HL-60 (cell line): ENCODE measurements around the gene TNC.

Experiments
- DNase-seq, 2 experiments: peaks; one replicate each; pipeline ENCODE4 v3.0.0-alpha.2; 2010 to 2020; ENCODE audit warnings: low read depth in 1 of 2, low spot score in 1 of 2
- H3K27ac ChIP-seq: fragments of 250-450 bp; sonication (Bioruptor Pico); replicated peaks from 2 replicates; pipeline ENCODE4 v1.5.1; 2020; ENCODE audit warnings: mild to moderate bottlenecking, moderate library complexity
- H3K27me3 ChIP-seq: fragments of 250-450 bp; sonication (Bioruptor Pico); 2 replicates; pipeline ENCODE4 v1.5.1; 2021; ENCODE audit warnings: mild to moderate bottlenecking, moderate library complexity; ENCODE audit not compliant: insufficient read depth, poor library complexity, severe bottlenecking
- H3K4me3 ChIP-seq: replicated peaks from 2 replicates; pipeline ENCODE4 v1.5.1; 2011; ENCODE audit warnings: mild to moderate bottlenecking, control low read depth, low read length; ENCODE audit not compliant: insufficient read depth
- GABPA ChIP-seq: IDR thresholded peaks from 2 replicates; pipeline ENCODE4 v1.6.1; 2012; ENCODE audit warnings: low read depth
- POLR2AphosphoS5 ChIP-seq: IDR thresholded peaks from 2 replicates; pipeline ENCODE4 v1.6.1; 2012; ENCODE audit warnings: low read depth
- REST ChIP-seq: IDR thresholded peaks from 2 replicates; pipeline ENCODE4 v1.6.1; 2012; ENCODE audit warnings: low read depth; ENCODE audit not compliant: insufficient replicate concordance
- SPI1 ChIP-seq: IDR thresholded peaks from 2 replicates; pipeline ENCODE4 v1.6.1; 2012; ENCODE audit warnings: low read depth, mild to moderate bottlenecking, borderline replicate concordance
- long read RNA-seq: library from polyadenylated mRNA; unstranded; transcript quantifications from one replicate; pipeline ENCODE4 v2.0.0, GENCODE V29; 2020
- TF ChIP-seq, protein P1 (sequence below): IDR thresholded peaks from one replicate; pipeline ENCODE4 v1.5.1; 2011; ENCODE audit warnings: low read length, control low read depth, inconsistent platforms; ENCODE audit not compliant: insufficient read depth

TNC gene
- long read RNA-seq = 0 reads

- Histone ChIP-seq H3K4me3 (no peak within 1 kb of the TSS), H3K27ac (no peak within 1 kb of the TSS)
- no peak for DNase-seq
Observed at GRCh38 chr9:115117999-115118878, at the start of gene TNC. Gene TNC, minus strand, starts transcription at chr9:115118157. Its CDS starts 27,139 bp downstream, at chr9:115091018.

GRCh38 chr9:115167175-115167574 is 49.2 kb upstream of the TNC start:
- DNase-seq = no peak
- Histone ChIP-seq H3K4me3 (no peak overlapping the region), H3K27ac (no peak overlapping the region), H3K27me3 (no peaks in the 10 kb centered on the region)
- TF ChIP-seq REST = no peak
- TF ChIP-seq SPI1 = no peak
- TF ChIP-seq, protein P1, sequence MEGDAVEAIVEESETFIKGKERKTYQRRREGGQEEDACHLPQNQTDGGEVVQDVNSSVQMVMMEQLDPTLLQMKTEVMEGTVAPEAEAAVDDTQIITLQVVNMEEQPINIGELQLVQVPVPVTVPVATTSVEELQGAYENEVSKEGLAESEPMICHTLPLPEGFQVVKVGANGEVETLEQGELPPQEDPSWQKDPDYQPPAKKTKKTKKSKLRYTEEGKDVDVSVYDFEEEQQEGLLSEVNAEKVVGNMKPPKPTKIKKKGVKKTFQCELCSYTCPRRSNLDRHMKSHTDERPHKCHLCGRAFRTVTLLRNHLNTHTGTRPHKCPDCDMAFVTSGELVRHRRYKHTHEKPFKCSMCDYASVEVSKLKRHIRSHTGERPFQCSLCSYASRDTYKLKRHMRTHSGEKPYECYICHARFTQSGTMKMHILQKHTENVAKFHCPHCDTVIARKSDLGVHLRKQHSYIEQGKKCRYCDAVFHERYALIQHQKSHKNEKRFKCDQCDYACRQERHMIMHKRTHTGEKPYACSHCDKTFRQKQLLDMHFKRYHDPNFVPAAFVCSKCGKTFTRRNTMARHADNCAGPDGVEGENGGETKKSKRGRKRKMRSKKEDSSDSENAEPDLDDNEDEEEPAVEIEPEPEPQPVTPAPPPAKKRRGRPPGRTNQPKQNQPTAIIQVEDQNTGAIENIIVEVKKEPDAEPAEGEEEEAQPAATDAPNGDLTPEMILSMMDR = no peak
- no peak for TF ChIP-seq GABPA
- no peak for TF ChIP-seq POLR2AphosphoS5

More at GRCh38 chr9:115117999-115118878, at the start of gene TNC:
- H3K27me3 ChIP-seq = peaks cover 25% of the 10 kb centered on the region
- no peak for TF ChIP-seq REST
- TF ChIP-seq, protein P1 = no peak
- no peak for TF ChIP-seq SPI1
- TF ChIP-seq POLR2AphosphoS5 = no peak
- TF ChIP-seq GABPA = no peak

GRCh38 chr9:115165233-115165632 is 47.3 kb upstream of the TNC start:
- H3K27ac ChIP-seq = no peak overlapping the region
- no peak for DNase-seq
- H3K4me3 ChIP-seq = no peak overlapping the region
- TF ChIP-seq, protein P1 = no peak
- no peak for TF ChIP-seq GABPA
- no peaks in the 10 kb centered on the region for H3K27me3 ChIP-seq

DNA sequence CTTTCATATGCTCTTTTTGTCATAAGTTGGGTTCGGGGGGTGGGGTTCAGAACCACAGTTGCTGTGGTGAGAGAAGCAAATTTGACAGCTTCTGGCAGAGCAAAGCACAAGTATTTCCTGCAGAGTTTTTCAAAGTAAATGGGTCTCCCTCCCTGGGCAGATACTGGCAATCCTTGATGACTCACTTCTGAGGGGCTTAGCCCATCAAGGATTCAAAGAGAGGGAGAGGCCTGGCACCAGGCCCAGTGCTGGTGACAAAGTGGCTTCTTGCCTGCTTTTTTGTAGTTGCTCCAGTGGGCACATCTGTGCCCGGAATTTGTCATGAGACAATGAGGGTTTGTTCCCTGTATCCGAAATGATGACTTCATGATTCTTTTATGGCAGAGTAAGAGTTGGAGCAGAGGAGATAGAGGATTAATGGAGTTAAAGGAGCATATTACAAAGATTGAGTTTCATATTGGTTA is 46.6 kb upstream of the TNC start:
- DNase-seq = no peak
- Histone ChIP-seq H3K27ac (no peak overlapping the region), H3K27me3 (no peaks in the 10 kb centered on the region), H3K4me3 (no peak overlapping the region)
- TF ChIP-seq POLR2AphosphoS5 (no peak), GABPA (no peak), SPI1 (no peak), REST (no peak)
- TF ChIP-seq, protein P1 = no peak
